ENCODE results near the gene STK17B. TPM values are rescaled to one million over a fixed set of nuclear protein-coding genes. Genes with fewer than 3 reads are reported as not detected.

The STK17B gene
- total and polyA plus RNA-seq, 2 of the 13 experiments (the other 11 are each of a cell fraction or from before 2014, with no cell fraction given) = 1.6 to 4.5 TPM

- TF ChIP-seq KIAA2018 (CRISPR knock-in tag; IDR thresholded peaks at IDR 0.05; ENCODE audit: borderline replicate concordance) = no peak
- no peak for TF ChIP-seq ZNF234 (CRISPR knock-in tag; conservative IDR thresholded peaks at IDR 0.05)
- no peak for TF ChIP-seq SAP130 (CRISPR knock-in tag; IDR thresholded peaks at IDR 0.05; ENCODE audit: low read depth)
- no peak for TF ChIP-seq ZNF256 (CRISPR knock-in tag; conservative IDR thresholded peaks at IDR 0.05)
Measured at GRCh38 chr2:196184921-196185320, 13.5 kb upstream of the STK17B start (continued).

- Histone ChIP-seq H3K4me1 (ENCODE audit: insufficient read depth, low read length) (no peaks in the 10 kb centered on the region), H3K4me3 (replicated peaks in 1 of 3; ENCODE audit: insufficient read depth in 1 of 3, low read depth in 2 of 3, low read length in 3 of 3) (no peak overlapping the region), H3K36me3 (replicated peaks in 1 of 2; ENCODE audit: control insufficient read depth in 1 of 2, insufficient read depth in 2 of 2, low read length in 2 of 2) (no peaks in the 10 kb centered on the region), H3K27me3 (ENCODE audit: control insufficient read depth in 1 of 2, insufficient read depth in 2 of 2, low read length in 2 of 2) (no peaks in the 10 kb centered on the region; a peak in 1 of 5 replicates), H3K9me3 (ENCODE audit: low read length) (no peaks in the 10 kb centered on the region), H3K27ac (ENCODE audit: extremely low read length, insufficient read depth, low read length) (no peak overlapping the region), H4K20me1 (ENCODE audit: insufficient read depth, low read length) (no peaks in the 10 kb centered on the region), H3K79me2 (ENCODE audit: insufficient read depth, low read length) (no peaks in the 10 kb centered on the region), H2AFZ (ENCODE audit: low read length) (no peak overlapping the region), H3K4me2 (ENCODE audit: low read depth, low read length) (no peak overlapping the region), H3K9ac (ENCODE audit: insufficient read depth, low read depth, low read length) (no peak overlapping the region)
- no peak for FAIRE-seq
- no peak for DNase-seq (ENCODE audit: low spot score)
- no peak for ATAC-seq
- BruUV-seq (replicated peaks) = no TSS peak
- intact Hi-C loops (cut with micrococcal nuclease; ENCODE audit: unreplicated experiment) = no loop called here
- WGBS (ENCODE audit: low lambda C conversion rate) = 67% methylated on average over 5 of the region's 5 CpGs
- ChIA-PET POLR2A (no interaction called here), CTCF (ENCODE audit: low intra/inter-chr PET ratio, low total read pairs) (no interaction called here)
- in situ Hi-C loops (cut with HindIII; ENCODE audit: extremely low pct_ligation_motif_present, low pct_unique_long_range_greater_than_20kb) = no loop called here
- no peak for TF ChIP-seq DNMT3B (CRISPR knock-in tag; conservative IDR thresholded peaks at IDR 0.05)
- TF ChIP-seq ATRX (CRISPR knock-in tag; IDR thresholded peaks at IDR 0.05; ENCODE audit: borderline replicate concordance) = no peak
- TF ChIP-seq ZNF614 (CRISPR knock-in tag; IDR thresholded peaks at IDR 0.05; ENCODE audit: borderline replicate concordance) = no peak
- TF ChIP-seq AGO1 (IDR thresholded peaks at IDR 0.05; ENCODE audit: low read depth, low read length, poor library complexity, severe bottlenecking) = no peak
- TF ChIP-seq ZNF276 (CRISPR knock-in tag; IDR thresholded peaks at IDR 0.05; ENCODE audit: low read depth) = no peak
Measured at GRCh38 chr2:196183528-196184231, 12.3 kb upstream of the STK17B start.

All from HepG2 (cell line).